Prostate gland (tissue), 2 donors: ENCODE measurements around the gene NRXN3.

ENCODE experiments used
- POLR2A ChIP-seq: fragments of 450-650 bp; IDR thresholded peaks from one replicate; pipeline ENCODE4 v1.6.1; 2016; ENCODE audit warnings: antibody characterized with exemption, mild to moderate bottlenecking
- POLR2AphosphoS5 ChIP-seq: sonication (generic); formaldehyde crosslinking; IDR thresholded peaks from one replicate; pipeline ENCODE4 v1.6.1; 2017; ENCODE audit warnings: antibody characterized with exemption
- TF ChIP-seq, protein P1 (sequence below), 4 experiments: fragments of 200-600 bp in 2 of 4; fragments of 450-650 bp in 2 of 4; sonication (generic) in 2 of 4; IDR thresholded peaks; 1 replicate in 3 of 4; 2 replicates in 1 of 4; pipeline ENCODE4 v1.5.1; 2016 to 2019; ENCODE audit warnings: antibody characterized with exemption in 4 of 4, mild to moderate bottlenecking in 2 of 4, moderate library complexity in 2 of 4

DNA sequence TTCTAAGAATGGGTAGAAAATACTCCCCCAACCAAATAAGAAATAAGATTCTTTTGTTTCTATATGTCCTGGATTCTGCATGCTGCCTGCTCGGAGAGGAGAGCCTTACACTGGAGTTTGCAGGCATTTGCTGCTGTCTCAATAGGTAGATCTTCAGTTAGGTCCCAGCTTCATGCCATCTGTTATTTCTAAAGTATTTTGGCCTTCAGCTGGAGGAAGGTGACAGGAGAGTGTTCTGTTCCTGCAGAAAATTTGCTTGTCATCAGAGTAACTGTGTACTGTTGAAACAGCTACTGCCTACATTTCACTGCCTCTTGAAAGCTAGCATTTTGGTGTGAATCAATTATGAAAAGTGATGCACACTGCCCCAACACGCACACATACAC is 966.9 kb downstream of the NRXN3 start:
- TF ChIP-seq, protein P1, sequence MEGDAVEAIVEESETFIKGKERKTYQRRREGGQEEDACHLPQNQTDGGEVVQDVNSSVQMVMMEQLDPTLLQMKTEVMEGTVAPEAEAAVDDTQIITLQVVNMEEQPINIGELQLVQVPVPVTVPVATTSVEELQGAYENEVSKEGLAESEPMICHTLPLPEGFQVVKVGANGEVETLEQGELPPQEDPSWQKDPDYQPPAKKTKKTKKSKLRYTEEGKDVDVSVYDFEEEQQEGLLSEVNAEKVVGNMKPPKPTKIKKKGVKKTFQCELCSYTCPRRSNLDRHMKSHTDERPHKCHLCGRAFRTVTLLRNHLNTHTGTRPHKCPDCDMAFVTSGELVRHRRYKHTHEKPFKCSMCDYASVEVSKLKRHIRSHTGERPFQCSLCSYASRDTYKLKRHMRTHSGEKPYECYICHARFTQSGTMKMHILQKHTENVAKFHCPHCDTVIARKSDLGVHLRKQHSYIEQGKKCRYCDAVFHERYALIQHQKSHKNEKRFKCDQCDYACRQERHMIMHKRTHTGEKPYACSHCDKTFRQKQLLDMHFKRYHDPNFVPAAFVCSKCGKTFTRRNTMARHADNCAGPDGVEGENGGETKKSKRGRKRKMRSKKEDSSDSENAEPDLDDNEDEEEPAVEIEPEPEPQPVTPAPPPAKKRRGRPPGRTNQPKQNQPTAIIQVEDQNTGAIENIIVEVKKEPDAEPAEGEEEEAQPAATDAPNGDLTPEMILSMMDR (IDR thresholded peaks at IDR 0.05): no peak
- TF ChIP-seq POLR2A: no peak
- TF ChIP-seq POLR2AphosphoS5: no peak
